HepG2 (cell line): ENCODE results near the gene APOM. TPM values are rescaled to one million over a fixed set of nuclear protein-coding genes. Genes with fewer than 3 reads are reported as not detected.
A peak's percentile ranks its signal among the peaks of the same experiment; 100 is the strongest.

Experiments used
- ATF7-NPFF ChIP-seq: sonication (generic); formaldehyde crosslinking; IDR thresholded peaks from 2 replicates; pipeline ENCODE4 v1.8.1; 2023; ENCODE audit warnings: mild to moderate bottlenecking, low read depth, missing genetic modification reagents, moderate library complexity
- CAMTA2 ChIP-seq: sonication (generic); formaldehyde crosslinking; IDR thresholded peaks from 2 replicates; pipeline ENCODE4 v1.4.0; 2020; ENCODE audit warnings: mild to moderate bottlenecking, missing genetic modification reagents, borderline replicate concordance
- CBX2 ChIP-seq, 2 experiments: fragments of 200-600 bp in 1 of 2; sonication (generic); formaldehyde crosslinking in 1 of 2; IDR thresholded peaks; 2 replicates each; pipeline versions ENCODE4 v1.7.0 to v1.8.1; 2018 to 2022; ENCODE audit warnings: low read depth in 2 of 2, low read length in 1 of 2, mild to moderate bottlenecking in 1 of 2, missing genetic modification reagents in 1 of 2
- CENPBD1 ChIP-seq: sonication (generic); formaldehyde crosslinking; IDR thresholded peaks from 2 replicates; pipeline ENCODE4 v1.8.0; 2022; ENCODE audit warnings: missing genetic modification reagents, low read depth, mild to moderate bottlenecking, borderline replicate concordance
- ERF ChIP-seq: IDR thresholded peaks from 2 replicates; pipeline ENCODE4 v1.6.1; 2018; ENCODE audit warnings: missing biosample characterization, missing genetic modification reagents
- HNF4G ChIP-seq, 2 experiments: sonication (generic) in 1 of 2; formaldehyde crosslinking in 1 of 2; IDR thresholded peaks; 2 replicates each; pipeline versions ENCODE4 v1.4.0 to v1.6.1; 2011 to 2020; ENCODE audit warnings: borderline replicate concordance in 2 of 2, low read depth in 2 of 2, mild to moderate bottlenecking in 2 of 2, low read length in 1 of 2, missing genetic modification reagents in 1 of 2, moderate library complexity in 1 of 2
- IRX3 ChIP-seq: sonication (generic); formaldehyde crosslinking; IDR thresholded peaks from 2 replicates; pipeline ENCODE4 v1.8.1; 2023; ENCODE audit warnings: mild to moderate bottlenecking, low read depth, missing genetic modification reagents, borderline replicate concordance
- MAFF ChIP-seq: IDR thresholded peaks from 2 replicates; pipeline ENCODE4 v1.6.1; 2011; ENCODE audit warnings: low read depth, low read length, improper control_type of control experiment
- MXI1 ChIP-seq: IDR thresholded peaks from 3 replicates; pipeline ENCODE4 v1.6.1; 2012; ENCODE audit warnings: low read depth, low read length, inconsistent platforms, borderline replicate concordance
- NPAS2 ChIP-seq: sonication (generic); formaldehyde crosslinking; IDR thresholded peaks from 2 replicates; pipeline ENCODE4 v1.8.0; 2022; ENCODE audit warnings: mild to moderate bottlenecking, missing genetic modification reagents, borderline replicate concordance
- PAF1 ChIP-seq: IDR thresholded peaks from 2 replicates; pipeline ENCODE4 v1.6.1; 2016; ENCODE audit warnings: missing genetic modification reagents, missing compliant biosample characterization
- PATZ1 ChIP-seq: sonication (generic); formaldehyde crosslinking; IDR thresholded peaks from 2 replicates; pipeline ENCODE4 v1.4.0; 2020; ENCODE audit warnings: missing genetic modification reagents
- RBM22 ChIP-seq: fragments of 200-400 bp; formaldehyde crosslinking; optimal IDR thresholded peaks from 2 replicates; pipeline ENCODE3; 2017; ENCODE audit warnings: mild to moderate bottlenecking, low read length, moderate library complexity
- SETDB1 ChIP-seq: sonication (generic); formaldehyde crosslinking; IDR thresholded peaks from 2 replicates; pipeline ENCODE4 v1.5.1; 2020; ENCODE audit warnings: missing genetic modification reagents, mild to moderate bottlenecking, borderline replicate concordance
- SIN3A ChIP-seq: IDR thresholded peaks from 2 replicates; pipeline ENCODE4 v1.6.1; 2011; ENCODE audit warnings: low read depth, mild to moderate bottlenecking, control low read depth, low read length, borderline replicate concordance
- SRY ChIP-seq: sonication (generic); formaldehyde crosslinking; IDR thresholded peaks from 2 replicates; pipeline ENCODE4 v1.8.0; 2022; ENCODE audit warnings: mild to moderate bottlenecking, missing genetic modification reagents
- XRCC5 ChIP-seq: fragments of 200-400 bp; formaldehyde crosslinking; optimal IDR thresholded peaks from 2 replicates; pipeline ENCODE3; 2017; ENCODE audit warnings: mild to moderate bottlenecking, low read length
- ZC3H13 ChIP-seq: sonication (generic); formaldehyde crosslinking; IDR thresholded peaks from 2 replicates; pipeline ENCODE4 v1.8.1; 2023; ENCODE audit warnings: mild to moderate bottlenecking, missing genetic modification reagents, moderate library complexity
- ZC3H4 ChIP-seq: sonication (generic); formaldehyde crosslinking; IDR thresholded peaks from 2 replicates; pipeline ENCODE4 v1.4.0; 2020; ENCODE audit warnings: missing genetic modification reagents, borderline replicate concordance
- ZNF383 ChIP-seq: sonication (generic); formaldehyde crosslinking; IDR thresholded peaks from 2 replicates; pipeline ENCODE4 v1.4.0; 2020; ENCODE audit warnings: missing genetic modification reagents, mild to moderate bottlenecking, borderline replicate concordance
- ZNF451 ChIP-seq: sonication (generic); formaldehyde crosslinking; IDR thresholded peaks from 2 replicates; pipeline ENCODE4 v1.5.0; 2020; ENCODE audit warnings: mild to moderate bottlenecking, missing genetic modification reagents
- ZNF672 ChIP-seq: sonication (generic); formaldehyde crosslinking; IDR thresholded peaks from 2 replicates; pipeline ENCODE4 v1.8.1; 2022; ENCODE audit warnings: missing genetic modification reagents
- ZNF747 ChIP-seq: sonication (generic); formaldehyde crosslinking; IDR thresholded peaks from 2 replicates; pipeline ENCODE4 v1.8.1; 2023; ENCODE audit warnings: missing genetic modification reagents, mild to moderate bottlenecking, borderline replicate concordance
- ZNF766 ChIP-seq: sonication (generic); formaldehyde crosslinking; IDR thresholded peaks from 2 replicates; pipeline ENCODE4 v1.5.0; 2020; ENCODE audit warnings: missing genetic modification reagents, borderline replicate concordance
- ZNF773 ChIP-seq: sonication (generic); formaldehyde crosslinking; IDR thresholded peaks from 2 replicates; pipeline ENCODE4 v1.4.0; 2020; ENCODE audit warnings: missing genetic modification reagents, borderline replicate concordance
- polyA plus RNA-seq, 8 experiments: library from polyadenylated mRNA; depleted of rRNA in 3 of 8; stranded (reverse) in 7 of 8; unstranded in 1 of 8; fragments of >200 nt; fragmentation: Illumina TruSeq in 4 of 8; extraction: Trizol in 4 of 8; gene quantifications; 2 replicates each; pipeline versions ENCODE4 v1.2.1 to v1.2.3, GENCODE V29; 2011 to 2016; ENCODE audit warnings: low read depth in 4 of 8, missing spikeins in 1 of 8, mixed read lengths in 1 of 8; ENCODE audit not compliant: insufficient read depth in 1 of 8
- total RNA-seq, 5 experiments: library from RNA; depleted of rRNA; stranded (reverse); fragments of >200 nt; fragmentation: Illumina TruSeq; extraction: Trizol; gene quantifications; 2 replicates each; pipeline ENCODE4 v1.2.3, GENCODE V29; 2016; ENCODE audit warnings: low read depth in 1 of 5
- TF ChIP-seq, protein P1 (sequence below): IDR thresholded peaks from 2 replicates; pipeline ENCODE4 v1.6.1; 2016; ENCODE audit warnings: mild to moderate bottlenecking

The APOM gene
- total and polyA plus RNA-seq, 2 of the 13 experiments (the other 11 are each of a cell fraction or from before 2014, with no cell fraction given), result 98.2 to 1,140 TPM

- TF ChIP-seq ZNF766 (CRISPR knock-in tag), result no peak
- TF ChIP-seq ERF (CRISPR knock-in tag), result 0 out of 2 replicates have a peak, but pooled peaks have one; percentile 39
- no peak for TF ChIP-seq ZNF451 (CRISPR knock-in tag)
- TF ChIP-seq PAF1 (CRISPR knock-in tag), result peak; percentile 16; the same call in 1 of the 2 replicates
- TF ChIP-seq ZC3H13 (CRISPR knock-in tag), result peak; percentile 59; the same call in 1 of the 2 replicates
- TF ChIP-seq MAFF, result peak; percentile 76
- TF ChIP-seq SIN3A, result 0 out of 2 replicates have a peak, but pooled peaks have one; percentile 10
- no peak for TF ChIP-seq XRCC5
- 0 out of 2 replicates have a peak, but pooled peaks have one; percentile 32 for TF ChIP-seq CAMTA2 (CRISPR knock-in tag)
- no peak for TF ChIP-seq ZNF672 (CRISPR knock-in tag)
- TF ChIP-seq SETDB1 (CRISPR knock-in tag), result no peak
- peak; percentile 18 for TF ChIP-seq RBM22
- no peak for TF ChIP-seq CBX2 (IDR thresholded peaks at IDR 0.05; ENCODE audit: low read depth, low read length)
- no peak for TF ChIP-seq CBX2 (CRISPR knock-in tag; IDR thresholded peaks at IDR 0.05; ENCODE audit: low read depth)
- TF ChIP-seq HNF4G (IDR thresholded peaks at IDR 0.05; ENCODE audit: borderline replicate concordance, low read depth, low read length), result no peak
- TF ChIP-seq HNF4G (CRISPR knock-in tag; IDR thresholded peaks at IDR 0.05; ENCODE audit: borderline replicate concordance, low read depth), result 0 out of 2 replicates have a peak, but pooled peaks have one; percentile 23
- no peak for TF ChIP-seq ZNF773 (CRISPR knock-in tag)
- no peak for TF ChIP-seq ATF7-NPFF (CRISPR knock-in tag)
- TF ChIP-seq ZNF383 (CRISPR knock-in tag), result no peak
- no peak for TF ChIP-seq MXI1
- TF ChIP-seq ZC3H4 (CRISPR knock-in tag), result no peak
- no peak for TF ChIP-seq ZNF747 (CRISPR knock-in tag)
- no peak for TF ChIP-seq NPAS2
- TF ChIP-seq PATZ1, result no peak; the same call in 1 of the 2 replicates
- TF ChIP-seq CENPBD1, result 0 out of 2 replicates have a peak, but pooled peaks have one; percentile 47
- TF ChIP-seq, protein P1, sequence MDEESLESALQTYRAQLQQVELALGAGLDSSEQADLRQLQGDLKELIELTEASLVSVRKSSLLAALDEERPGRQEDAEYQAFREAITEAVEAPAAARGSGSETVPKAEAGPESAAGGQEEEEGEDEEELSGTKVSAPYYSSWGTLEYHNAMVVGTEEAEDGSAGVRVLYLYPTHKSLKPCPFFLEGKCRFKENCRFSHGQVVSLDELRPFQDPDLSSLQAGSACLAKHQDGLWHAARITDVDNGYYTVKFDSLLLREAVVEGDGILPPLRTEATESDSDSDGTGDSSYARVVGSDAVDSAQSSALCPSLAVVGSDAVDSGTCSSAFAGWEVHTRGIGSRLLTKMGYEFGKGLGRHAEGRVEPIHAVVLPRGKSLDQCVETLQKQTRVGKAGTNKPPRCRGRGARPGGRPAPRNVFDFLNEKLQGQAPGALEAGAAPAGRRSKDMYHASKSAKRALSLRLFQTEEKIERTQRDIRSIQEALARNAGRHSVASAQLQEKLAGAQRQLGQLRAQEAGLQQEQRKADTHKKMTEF, result 0 out of 2 replicates have a peak, but pooled peaks have one; percentile 25
- no peak for TF ChIP-seq IRX3
- TF ChIP-seq SRY, result 0 out of 2 replicates have a peak, but pooled peaks have one; percentile 51
Measured at GRCh38 chr6:31658158-31658688, 2.5 kb downstream of the APOM start (continued).
